Adipose tissue (tissue), 3 donors: Measurements from ENCODE around the gene GSK3A. TPM values are rescaled to one million over a fixed set of nuclear protein-coding genes. Genes with fewer than 3 reads are reported as not detected.
A peak's percentile ranks its signal among the peaks of the same experiment; 100 is the strongest.

Experiments
- H3K27ac ChIP-seq: one replicate; pipeline ENCODE4 v1.5.1; 2013; ENCODE audit warnings: low read depth, low read length
- WGBS, 3 donors: extraction: QIAGEN DNeasy Blood & Tissue Kit; methylation state at CpG; one replicate each; pipeline ENCODE4 v1.1.7; 2013; 5-methylcytosine and 5-hydroxymethylcytosine counted together
- polyA plus RNA-seq, 3 donors: library from polyadenylated mRNA; stranded (reverse); fragments of 200-250 nt; gene quantifications; one replicate each; pipeline ENCODE4 v1.2.3, GENCODE V29; 2013
- donor health status: healthy with polysubstance abuse.
- donor health status: Bipolar disorder and iron deficiency.
- donor health status: healthy.

Gene GSK3A
- polyA plus RNA-seq, 3 donors, result 20.9 to 53.8 (median 37.3) TPM

GRCh38 chr19:42217520-42218437 is 24.6 kb downstream of the GSK3A start, which contains the start of gene DEDD2:
DEDD2 (minus strand) TSS chr19:42217677; CDS start chr19:42217007, 670 bp downstream.
- H3K27ac ChIP-seq, result peak within 1 kb of the TSS; percentile 38
- WGBS, 3 donors, result 16 to 17% (median 16%) methylated on average over 57 of the region's 57 CpGs

- H3K27ac ChIP-seq, result no peak overlapping the region
- 1 to 4% (median 3%) methylated on average over 64 to 79 of the region's 79 CpGs for WGBS, 3 donors
These were observed 25.5 kb downstream of the GSK3A start for GRCh38 chr19:42216653-42217519.

GRCh38 chr19:42214810-42215485 is 27.5 kb downstream of the GSK3A start:
- H3K27ac ChIP-seq, result no peak overlapping the region
- WGBS, 3 donors, result 63 to 75% (median 75%) methylated on average over 11 of the region's 11 CpGs

- H3K27ac ChIP-seq, result no peak overlapping the region
- WGBS, 3 donors, result 73 to 84% (median 77%) methylated on average over 1 of the region's 1 CpG
These were observed 29.5 kb downstream of the GSK3A start for GRCh38 chr19:42212886-42213285.

- H3K27ac ChIP-seq, result no peak overlapping the region
- WGBS, 3 donors, result 50 to 95% (median 87%) methylated on average over 11 of the region's 11 CpGs
These were observed 33.8 kb downstream of the GSK3A start for GRCh38 chr19:42208612-42209011.

- H3K27ac ChIP-seq, result no peak overlapping the region
- 64 to 89% (median 73%) methylated on average over 6 of the region's 6 CpGs for WGBS, 3 donors
These were observed 34.6 kb downstream of the GSK3A start for GRCh38 chr19:42207767-42208271.

GRCh38 chr19:42206871-42207755 is 35.3 kb downstream of the GSK3A start:
- no peak overlapping the region for H3K27ac ChIP-seq
- WGBS, 3 donors, result 87 to 93% (median 88%) methylated on average over 14 of the region's 14 CpGs

- H3K27ac ChIP-seq, result no peak overlapping the region
- WGBS, 3 donors, result 89 to 94% (median 90%) methylated on average over 4 to 6 of the region's 6 CpGs
These were observed 37.7 kb downstream of the GSK3A start for GRCh38 chr19:42204664-42205063.

GRCh38 chr19:42203700-42204099 is 38.7 kb downstream of the GSK3A start:
- 88 to 95% (median 92%) methylated on average over 2 of the region's 2 CpGs for WGBS, 3 donors
- no peak overlapping the region for H3K27ac ChIP-seq

GRCh38 chr19:42202290-42202880 is 40.0 kb downstream of the GSK3A start:
- 52 to 87% (median 64%) methylated on average over 5 of the region's 5 CpGs for WGBS, 3 donors
- H3K27ac ChIP-seq, result no peak overlapping the region

- WGBS, 3 donors, result 43 to 68% (median 59%) methylated on average over 6 of the region's 6 CpGs
- peak overlapping the region; percentile 66 for H3K27ac ChIP-seq
These were observed 40.7 kb downstream of the GSK3A start for GRCh38 chr19:42201489-42202289.

- WGBS, 3 donors, result 80 to 87% (median 81%) methylated on average over 5 of the region's 5 CpGs
- no peak overlapping the region for H3K27ac ChIP-seq
These were observed 42.2 kb downstream of the GSK3A start for GRCh38 chr19:42200116-42200715.

GRCh38 chr19:42199440-42200115 is 42.8 kb downstream of the GSK3A start:
- peak overlapping the region; percentile 68 for H3K27ac ChIP-seq
- WGBS, 3 donors, result 50 to 86% (median 56%) methylated on average over 25 to 32 of the region's 32 CpGs

GRCh38 chr19:42198676-42199439 is 43.5 kb downstream of the GSK3A start:
- no peak overlapping the region for H3K27ac ChIP-seq
- 35 to 73% (median 48%) methylated on average over 7 of the region's 7 CpGs for WGBS, 3 donors

- 35 to 57% (median 35%) methylated on average over 5 of the region's 5 CpGs for WGBS, 3 donors
- no peak overlapping the region for H3K27ac ChIP-seq
These were observed 45.0 kb downstream of the GSK3A start for GRCh38 chr19:42197375-42197817.
